ENCODE measurements around the gene CD44.

The CD44 gene

DNA sequence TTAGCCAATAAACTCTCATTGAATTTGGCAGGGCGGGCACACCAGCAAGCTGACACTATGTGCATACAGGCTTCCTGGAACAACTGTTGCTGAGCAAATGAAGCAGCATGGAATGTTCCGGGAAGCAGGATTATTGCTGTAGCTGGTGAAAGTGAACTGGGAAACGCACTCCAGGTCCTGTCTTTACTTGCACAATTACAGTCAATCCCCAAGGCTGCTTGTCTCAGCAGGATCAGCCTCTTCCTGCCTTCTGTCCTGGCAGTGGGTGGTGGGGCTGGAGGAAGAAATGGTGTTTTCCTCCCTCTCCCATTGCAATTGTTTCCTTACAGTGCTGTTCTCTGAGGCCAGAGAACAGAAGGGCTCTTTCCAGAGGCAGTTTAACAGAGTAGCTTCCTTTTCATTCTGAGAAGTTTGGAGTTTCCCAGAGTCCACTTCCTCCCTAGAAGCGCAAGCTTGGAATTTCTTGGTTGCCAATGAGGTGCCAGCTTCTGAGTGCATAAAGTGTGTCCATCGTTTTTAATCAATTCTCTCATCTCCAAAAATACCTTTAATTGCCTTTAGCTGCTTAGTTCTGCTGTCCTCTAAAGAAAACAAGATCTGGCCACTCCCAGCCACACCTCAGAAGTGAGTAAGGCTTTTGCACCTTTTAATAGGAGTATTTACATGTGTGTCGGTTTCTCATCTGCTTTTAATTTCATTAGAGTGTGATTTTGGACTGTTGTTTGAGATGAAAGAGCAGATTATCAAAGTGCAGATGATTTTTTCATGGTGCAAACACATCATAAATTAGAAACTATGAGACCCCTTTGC is 19.9 kb downstream of the CD44 start:
- no peak for DNase-seq (ENCODE audit: low read depth, low spot score)

DNA sequence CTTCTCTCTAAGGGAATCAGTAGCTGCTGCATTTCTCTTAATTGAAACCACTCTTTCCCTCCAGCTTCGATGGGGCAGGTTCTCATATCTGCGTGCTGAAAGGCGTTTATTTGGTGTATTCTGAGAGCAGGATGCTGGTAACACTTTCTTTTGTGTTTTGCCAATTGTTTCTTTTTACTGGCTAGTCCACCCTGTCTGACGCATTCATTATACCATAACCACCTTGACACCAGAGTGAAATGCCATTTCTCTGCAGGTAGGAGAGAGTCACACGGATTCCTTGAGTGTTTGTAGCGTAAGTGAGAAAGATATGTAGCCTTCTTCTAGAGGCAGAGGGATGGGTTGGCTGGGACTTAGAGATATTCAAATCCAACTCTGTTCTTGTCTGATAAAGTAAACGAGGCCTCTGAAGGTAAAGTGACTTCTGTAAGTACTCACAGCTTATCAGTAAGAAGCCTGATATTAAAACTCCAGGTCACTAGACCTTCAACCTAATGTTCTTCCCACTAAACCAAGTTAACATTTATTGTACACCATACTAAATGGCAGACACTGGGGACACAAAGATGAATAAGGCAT is 21.4 kb downstream of the CD44 start:
- DNase-seq (ENCODE audit: low read depth, low spot score) = no peak

DNA sequence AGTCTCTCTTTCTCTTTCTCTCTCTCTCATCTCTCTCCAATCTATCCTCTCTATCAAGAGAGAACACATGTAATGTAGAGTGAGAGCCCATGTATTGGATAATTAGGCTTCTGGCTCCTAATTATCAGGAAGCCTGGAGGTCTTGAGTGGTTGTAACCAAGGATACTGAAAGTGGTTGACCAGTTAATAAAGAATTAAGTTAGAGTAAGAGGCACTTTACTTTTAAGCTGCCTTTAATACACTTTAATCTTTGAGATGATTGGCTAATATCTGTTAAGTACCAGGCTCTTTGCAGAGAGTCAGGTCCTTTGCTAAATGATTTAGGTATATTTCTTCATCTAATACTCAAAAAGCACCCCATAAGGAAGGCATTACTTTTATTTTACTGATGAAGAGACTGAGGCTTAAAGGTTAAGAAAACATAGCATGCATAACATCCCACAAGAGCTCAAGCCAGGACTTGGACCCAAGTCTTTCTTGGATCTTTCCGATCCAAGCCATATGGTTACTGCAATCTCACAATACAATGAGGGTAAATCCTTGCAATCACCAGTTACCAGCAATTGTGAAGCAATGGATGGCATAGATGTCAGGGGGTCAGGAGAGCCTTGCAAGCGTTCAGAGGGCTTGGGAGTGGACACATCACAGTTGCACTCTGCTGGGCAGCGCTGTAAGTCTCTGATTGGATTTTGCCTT is 22.1 kb downstream of the CD44 start:
- DNase-seq (ENCODE audit: low read depth, low spot score) = no peak

DNA sequence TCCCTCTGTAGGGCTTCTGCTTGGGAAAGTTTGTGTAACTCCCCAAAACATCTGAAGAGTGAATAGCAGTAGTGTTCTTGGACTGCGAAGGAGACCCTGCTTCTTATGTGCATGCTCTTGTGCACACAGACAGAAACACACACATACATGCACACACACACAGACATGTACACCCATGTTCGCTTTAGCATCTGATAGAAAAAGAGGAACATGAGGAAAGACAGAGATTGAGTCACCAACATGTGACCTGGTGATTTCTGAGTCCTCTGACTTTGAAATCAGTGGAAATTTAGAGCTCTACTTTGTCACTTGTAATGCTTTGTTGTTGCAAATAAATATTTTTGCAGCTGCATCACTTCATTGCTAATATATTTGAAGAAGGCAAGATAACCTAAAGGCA is 23.8 kb downstream of the CD44 start:
- no peak for DNase-seq (ENCODE audit: low read depth, low spot score)

DNA sequence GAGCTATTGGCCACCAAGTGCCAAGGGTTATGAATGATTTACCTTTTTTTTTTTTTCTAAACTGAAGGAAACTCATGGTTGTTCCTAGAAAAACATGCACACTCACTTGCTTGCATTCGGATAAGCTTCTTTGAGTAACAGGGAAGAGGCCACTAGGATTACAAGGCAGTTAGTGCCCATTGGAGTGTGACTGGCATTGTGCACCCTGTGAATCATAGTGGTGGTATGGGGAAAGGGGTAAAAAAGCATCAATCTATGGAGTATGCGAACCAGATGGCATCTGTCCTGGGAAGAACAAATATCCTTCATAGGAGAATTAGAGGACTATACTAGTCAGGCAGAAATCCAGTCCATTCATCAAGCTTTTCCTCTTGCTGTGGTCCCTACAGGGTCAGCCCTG is 24.2 kb downstream of the CD44 start:
- DNase-seq (ENCODE audit: low read depth, low spot score) = no peak

DNA sequence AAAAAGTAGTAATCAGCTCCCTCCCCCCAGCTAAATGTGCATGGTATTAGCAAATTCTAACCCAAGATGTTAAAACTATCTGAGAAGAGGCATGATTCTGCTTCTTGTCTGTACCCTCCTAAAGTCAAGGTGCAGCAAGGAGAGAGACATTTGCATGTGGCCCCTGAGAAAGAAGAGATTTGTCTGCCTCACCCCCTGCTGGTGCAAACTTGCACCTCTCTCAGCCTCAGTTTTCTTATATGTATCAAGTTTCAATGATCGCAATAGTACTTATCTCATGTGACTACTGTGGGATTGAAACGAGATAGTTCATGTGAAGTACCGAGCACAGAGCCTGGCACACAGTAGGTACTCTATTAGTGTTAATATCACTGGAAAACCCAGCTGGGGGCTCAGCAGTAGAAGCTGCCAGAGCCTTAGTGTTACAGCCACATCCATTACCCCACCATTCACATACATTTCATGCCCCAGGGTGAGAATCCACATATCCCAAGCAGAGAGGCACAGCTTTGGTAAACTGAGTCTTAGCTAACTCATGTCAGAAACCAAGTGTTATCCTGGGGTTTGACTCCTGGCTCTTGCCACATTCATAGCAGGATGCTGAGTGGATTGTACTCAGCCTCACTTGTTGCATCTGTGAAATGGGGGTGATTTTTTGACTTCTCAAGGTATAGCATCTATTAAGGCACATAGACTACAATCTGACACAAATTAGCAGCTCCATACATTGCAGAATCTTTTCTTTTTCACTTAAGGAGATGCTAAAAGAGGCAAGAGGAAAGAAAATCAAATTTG is 24.9 kb downstream of the CD44 start:
- DNase-seq (ENCODE audit: low read depth, low spot score) = no peak

DNA sequence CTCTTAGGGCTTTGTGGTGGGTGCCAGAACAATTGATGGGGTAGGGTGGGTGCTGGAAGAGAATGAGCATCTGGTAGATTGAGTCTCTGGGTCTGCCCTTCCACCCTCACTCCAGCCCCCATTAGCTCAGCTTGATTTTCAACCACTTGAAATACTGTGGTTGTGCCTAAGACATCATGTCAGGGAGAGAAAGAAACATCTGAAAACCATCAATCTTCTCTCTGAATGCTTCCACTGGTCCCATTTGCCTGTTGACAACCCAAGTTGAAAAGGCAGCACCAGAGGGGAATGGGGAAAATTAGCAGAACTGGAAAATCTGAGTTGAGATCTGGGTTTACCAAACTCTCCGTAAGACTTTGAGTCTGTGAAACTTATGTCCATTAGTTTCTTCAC is 26.1 kb downstream of the CD44 start:
- DNase-seq (ENCODE audit: low read depth, low spot score) = no peak

DNA sequence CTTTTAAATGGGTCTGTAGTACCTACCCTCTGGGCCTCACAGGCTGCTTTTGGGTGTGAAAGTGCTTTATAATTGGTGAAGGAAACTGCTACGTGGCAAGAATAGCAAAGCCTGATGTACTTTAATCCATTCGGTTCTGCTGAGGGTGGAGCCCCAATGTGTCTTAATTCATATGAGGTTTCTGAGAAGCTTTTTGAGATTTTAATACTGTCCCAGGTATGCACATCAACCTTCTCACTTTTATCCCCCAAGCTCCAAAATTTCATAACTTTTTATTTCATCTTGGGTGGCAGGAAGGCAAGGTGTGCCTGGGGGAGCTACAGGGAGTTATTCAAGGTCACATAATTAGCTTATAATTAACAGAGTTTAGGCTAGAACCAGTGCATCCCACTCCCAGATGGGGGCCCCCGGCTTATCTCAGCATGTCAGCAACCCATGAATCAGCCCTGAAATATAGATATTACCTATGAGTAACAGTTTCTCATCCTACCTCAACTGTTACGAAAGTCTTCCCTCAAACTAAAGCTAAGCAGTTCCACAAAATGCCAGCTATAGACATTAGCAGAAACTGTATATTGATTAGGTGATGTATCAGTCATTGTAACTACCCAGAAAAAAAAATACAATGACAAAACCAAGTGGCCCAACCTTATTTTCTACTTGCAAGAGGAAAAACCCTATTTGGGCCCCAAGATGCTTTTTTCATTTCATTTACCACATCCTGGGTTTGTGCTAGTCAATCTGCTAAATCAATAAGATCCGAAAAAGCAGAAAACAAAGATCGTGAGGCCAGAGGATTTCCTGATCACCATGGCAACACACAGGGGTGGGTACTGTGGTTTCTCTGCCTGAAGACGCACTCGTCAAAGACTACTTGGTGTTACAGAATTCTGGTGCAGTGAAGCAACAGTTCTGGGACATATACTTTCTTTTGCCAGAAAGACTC is 26.7 kb downstream of the CD44 start:
- DNase-seq (ENCODE audit: low read depth, low spot score) = no peak

DNA sequence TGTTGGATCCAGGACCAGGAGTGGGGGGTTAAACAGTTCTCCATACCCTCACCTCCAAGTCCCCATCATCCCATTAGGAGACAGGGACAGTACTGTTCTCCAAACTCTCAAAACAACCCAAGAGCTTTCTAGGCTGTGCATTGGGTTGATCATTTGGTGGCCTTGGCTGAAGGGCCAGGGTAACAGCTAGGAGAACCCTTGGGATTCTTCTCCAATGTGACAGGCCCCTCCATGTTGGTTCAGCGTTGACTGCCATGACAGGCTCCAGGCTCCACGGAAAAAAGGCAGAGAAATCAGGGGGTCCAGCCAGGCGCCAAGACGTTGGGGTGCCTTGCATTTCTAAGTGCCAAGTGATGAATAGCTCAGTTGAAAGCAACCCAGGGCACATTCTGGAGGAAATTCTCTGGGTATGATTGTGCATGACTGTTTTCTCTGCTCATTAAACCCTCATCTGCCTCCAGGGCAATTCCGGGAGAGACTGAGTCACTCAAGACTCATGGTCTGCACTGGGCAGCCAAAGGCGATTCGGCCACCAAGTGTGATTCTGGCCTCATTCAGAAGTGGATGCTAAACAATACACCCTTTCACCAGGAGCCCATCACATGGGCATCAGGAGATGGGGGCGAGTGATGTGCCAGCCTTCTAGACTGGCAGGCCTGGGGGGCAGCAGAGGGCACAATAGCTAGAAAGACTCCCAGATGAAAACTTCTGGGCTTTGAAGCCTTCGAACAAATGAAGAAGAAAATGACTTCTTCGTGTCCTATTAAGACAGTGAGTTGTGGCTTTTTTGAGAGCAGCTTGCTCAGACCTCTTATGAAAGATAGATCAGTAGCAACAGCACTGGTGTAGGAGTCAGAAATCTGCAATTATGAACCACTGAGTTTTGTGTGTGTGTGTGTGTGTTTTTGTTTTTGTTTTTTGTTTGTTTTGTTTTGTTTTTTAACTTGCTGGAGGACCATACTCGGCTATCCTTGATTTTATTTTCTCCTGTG is 27.7 kb downstream of the CD44 start:
- DNase-seq (ENCODE audit: low read depth, low spot score) = no peak

DNA sequence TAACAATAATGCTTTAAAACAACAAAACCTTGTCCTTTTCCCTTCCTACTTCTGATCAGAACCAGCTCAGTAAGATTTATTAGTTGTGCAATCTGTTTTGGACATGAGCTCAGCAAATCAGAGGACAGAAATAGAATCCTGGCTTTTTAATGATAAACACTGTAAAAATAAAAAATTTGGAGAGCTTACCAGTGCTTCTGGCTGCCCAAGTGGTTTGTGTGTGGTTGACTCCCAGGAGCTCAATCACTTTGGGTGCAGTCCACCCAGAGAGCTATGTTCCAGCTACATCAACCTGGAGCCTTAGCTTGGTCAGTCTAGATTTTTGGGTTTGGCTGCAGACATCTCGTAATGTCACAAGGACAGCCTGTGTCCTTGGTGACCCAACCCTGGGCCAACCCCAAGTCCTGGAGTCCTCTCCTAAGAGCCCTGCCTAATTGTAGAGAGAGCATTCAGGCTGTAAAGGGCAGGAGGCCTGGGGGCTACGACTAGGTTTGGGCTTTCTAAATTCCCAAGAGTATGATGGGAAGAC is 28.5 kb downstream of the CD44 start:
- DNase-seq (ENCODE audit: low read depth, low spot score) = no peak

DNA sequence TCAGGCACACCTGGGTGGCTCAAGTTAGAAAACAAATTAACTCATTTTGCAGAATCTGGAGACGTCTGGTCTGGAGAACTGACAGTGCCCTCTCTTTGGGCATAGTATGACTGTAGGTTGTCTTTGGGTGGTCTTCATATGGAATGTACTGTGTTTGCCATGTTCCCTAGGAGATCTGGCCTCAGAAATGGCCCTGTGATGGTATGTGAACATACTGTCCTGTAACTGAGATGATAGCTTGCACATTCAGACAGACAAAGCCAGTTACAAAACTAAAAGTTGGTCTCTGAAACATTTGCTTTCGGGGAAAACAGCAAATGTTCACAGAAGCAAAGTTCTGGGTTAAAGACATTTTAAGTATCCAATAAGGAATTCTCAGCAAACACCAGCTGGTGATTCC is 29.7 kb downstream of the CD44 start:
- no peak for DNase-seq (ENCODE audit: low read depth, low spot score)

DNA sequence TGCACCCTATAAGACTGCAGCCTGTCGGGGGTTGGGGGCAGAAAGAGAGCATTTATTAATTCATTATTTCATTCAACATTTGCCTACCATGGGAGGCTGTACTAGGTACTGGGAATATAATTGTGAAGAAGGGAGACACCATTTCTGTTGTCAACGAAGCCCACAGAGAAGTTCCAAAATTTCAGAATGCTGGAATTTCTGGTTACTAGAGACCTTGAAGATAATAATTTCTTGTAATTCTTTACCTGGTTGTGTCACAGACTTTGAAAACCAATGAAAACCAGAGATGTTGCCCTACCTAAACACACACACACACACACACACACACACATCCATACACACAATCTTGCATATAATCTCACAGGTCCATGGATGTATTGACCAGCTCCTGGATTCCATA is 30.1 kb downstream of the CD44 start:
- DNase-seq (ENCODE audit: low read depth, low spot score) = no peak

DNA sequence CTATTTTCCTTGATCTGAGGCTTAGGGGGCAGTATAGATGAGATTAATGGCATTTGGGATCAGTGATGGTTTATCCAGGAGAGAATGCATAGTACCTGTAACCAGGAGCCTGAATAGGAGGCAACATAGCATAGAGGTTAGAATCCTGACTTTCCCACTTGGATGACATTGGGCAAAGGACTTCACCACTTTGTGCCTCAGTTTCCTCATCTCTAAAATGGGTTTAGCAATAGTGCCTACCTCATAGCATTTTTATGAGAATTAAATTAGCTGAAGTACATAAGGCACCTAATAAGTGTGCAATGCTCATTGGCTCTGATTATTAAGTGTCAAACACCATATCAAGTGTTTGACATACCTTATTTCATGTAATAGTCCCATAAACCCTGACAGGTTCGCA is 30.8 kb downstream of the CD44 start:
- DNase-seq (ENCODE audit: low read depth, low spot score) = no peak

DNA sequence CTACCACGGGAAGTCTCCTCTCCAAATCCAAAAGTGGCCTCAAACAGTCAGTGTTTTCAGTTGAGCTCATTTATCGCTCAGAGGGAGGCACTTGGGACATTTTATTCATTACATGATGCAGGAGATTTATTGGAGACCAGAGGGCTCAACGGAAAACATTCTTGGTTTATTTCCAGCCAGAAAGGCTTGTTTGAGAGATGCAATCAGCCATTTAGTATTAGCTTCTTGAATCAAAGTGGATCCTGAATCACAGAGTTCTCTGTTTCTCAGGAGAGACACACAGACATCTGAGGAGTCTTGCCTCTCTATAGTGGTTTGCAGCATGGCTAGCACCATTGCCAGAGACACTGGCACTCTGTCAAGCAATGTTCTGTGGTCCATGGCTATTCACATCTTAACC is 31.5 kb downstream of the CD44 start:
- DNase-seq (ENCODE audit: low read depth, low spot score) = no peak

DNA sequence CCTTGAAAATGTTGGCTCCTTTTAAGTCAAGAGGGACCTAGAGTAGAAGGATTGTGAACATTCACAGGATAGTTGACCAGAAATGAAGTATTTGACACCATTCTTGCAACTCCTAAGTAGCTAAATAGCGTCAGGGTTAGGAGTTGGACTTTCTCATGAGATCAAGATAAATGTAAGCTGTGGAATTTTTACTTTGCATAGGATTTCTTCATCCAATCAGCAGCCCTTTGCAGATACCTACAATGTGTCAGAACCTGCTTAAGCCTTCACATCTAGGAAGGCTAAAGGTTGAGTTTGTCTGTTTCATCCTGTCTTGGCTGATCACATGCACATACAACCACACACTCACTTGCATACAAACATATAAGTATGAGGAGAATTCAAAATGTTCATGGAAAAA is 32.3 kb downstream of the CD44 start:
- DNase-seq (ENCODE audit: low read depth, low spot score) = no peak

DNA sequence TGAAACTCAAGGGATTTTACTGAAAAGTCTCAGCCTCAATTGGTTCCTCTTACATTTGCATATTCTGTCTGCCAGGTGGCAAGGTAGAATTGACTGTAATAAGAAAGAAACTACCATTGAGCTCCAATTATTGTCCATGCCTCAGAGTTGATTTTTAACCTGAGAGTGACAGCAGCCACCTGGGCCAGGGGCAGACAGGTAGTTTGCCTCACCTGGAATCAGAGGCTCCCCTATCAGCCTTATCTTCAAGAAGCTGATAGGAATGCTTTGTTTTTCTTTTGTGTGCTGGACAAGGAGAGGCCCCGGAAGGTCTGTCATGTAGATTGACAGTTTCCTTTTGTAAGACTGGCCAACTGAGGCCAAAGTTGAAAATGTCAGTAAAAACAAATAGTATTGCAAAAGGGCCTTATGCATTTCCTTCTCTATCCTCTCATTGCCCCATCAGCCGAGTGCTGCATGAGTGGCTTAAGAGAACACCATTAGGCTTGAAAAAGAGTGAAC is 34.1 kb downstream of the CD44 start:
- no peak for DNase-seq (ENCODE audit: low read depth, low spot score)

DNA sequence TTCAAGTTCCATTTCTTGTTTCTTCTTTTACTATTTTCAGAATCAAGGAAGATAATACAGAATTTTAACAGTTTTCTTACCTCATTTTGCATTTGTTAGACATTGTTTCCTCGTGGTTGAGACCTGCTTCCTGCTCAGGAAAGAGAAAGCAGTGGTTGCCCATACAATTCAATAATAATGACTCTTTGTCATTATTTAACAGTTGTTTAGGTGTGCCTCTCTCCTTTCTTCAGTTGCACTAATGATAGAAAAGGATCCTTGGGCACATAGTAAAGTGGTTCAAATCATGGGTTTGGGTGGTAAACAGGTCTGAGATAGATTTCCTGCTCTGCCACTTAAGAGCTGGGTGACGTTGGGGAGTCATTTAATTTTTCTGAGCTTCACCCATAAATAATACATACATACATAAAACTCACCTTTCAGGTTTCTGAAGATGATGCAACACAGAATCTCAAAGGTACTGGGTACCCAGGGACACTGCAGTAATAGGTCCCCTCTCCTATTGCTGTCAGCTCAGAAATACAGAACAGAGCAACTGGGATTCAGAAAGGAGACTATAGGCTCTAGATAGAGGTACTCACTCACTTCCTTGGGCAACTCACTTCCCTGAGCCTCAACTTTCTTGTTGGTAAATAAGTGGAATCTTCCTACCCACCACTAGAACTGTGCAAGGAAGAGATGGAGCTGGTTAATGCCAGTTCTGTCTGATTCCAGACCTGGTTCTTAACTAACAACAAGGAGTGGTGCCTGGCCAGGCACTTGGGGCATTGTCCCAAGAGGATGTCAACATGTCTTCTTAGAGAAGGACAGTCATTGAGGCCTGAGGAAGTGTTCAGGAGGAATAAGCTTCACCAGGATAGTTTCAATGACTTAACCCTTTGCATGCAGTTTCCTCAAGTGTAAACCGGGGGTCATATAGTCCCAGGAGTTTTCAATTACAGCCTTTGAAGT is 34.9 kb downstream of the CD44 start:
- no peak for DNase-seq (ENCODE audit: low read depth, low spot score)

DNA sequence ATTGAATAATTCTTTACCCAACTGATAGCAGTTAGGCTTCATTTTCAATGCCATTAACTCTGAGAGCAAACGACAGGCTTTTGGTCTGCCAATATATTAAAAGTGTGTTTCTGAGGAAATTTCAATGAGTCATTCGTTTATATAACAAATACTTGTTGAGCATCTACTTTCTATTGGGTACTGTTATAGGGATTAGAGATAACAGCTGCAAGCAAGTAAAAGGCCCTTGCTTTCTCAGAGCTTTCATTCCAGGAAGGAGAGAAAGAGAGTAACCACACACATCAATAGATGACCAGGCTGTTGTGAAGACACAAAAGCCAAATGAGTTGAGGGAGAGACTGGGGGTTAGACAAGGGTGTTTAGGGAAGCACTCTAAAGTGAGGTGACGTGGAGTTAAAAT is 35.7 kb downstream of the CD44 start:
- DNase-seq (ENCODE audit: low read depth, low spot score) = no peak
